Thyroid gland (tissue), 4 donors: ENCODE results near the gene ANAPC13.

Experiments used
- CTCF ChIP-seq, 6 experiments: fragments of 200-600 bp in 3 of 6; fragments of 450-650 bp in 3 of 6; sonication (generic) in 3 of 6; IDR thresholded peaks; one replicate each; pipeline ENCODE4 v1.5.1; 2016 to 2019; ENCODE audit warnings: antibody characterized with exemption in 6 of 6, mild to moderate bottlenecking in 2 of 6, inconsistent platforms in 1 of 6, moderate library complexity in 1 of 6
- POLR2A ChIP-seq, 2 donors: fragments of 450-650 bp; IDR thresholded peaks; one replicate each; pipeline ENCODE4 v1.6.1; 2017; ENCODE audit warnings: antibody characterized with exemption in 2 of 2, mild to moderate bottlenecking in 2 of 2, moderate library complexity in 1 of 2

- no peak for TF ChIP-seq POLR2A (IDR thresholded peaks at IDR 0.05)
- TF ChIP-seq CTCF (IDR thresholded peaks at IDR 0.05), result no peak
Observed at GRCh38 chr3:134505485-134505884, 19.7 kb upstream of the ANAPC13 start.
